Uterus (tissue), 4 donors: ENCODE measurements around the gene PEX5L. TPM values are rescaled to one million over a fixed set of nuclear protein-coding genes. Genes with fewer than 3 reads are reported as not detected.

ENCODE experiments used
- DNase-seq, 2 donors: peaks; one replicate each; pipeline ENCODE4 v3.0.0-alpha.2; 2019 to 2020
- H3K27ac ChIP-seq, 2 donors: fragments of 200-600 bp; sonication (generic); 1 replicate in 1 of 2; 2 replicates in 1 of 2; pipeline ENCODE4 v1.5.1; 2016 to 2018
- H3K27me3 ChIP-seq, 2 donors: fragments of 200-600 bp; sonication (generic); one replicate each; pipeline ENCODE4 v1.5.1; 2018 to 2019; ENCODE audit warnings: control low read depth in 1 of 2
- H3K36me3 ChIP-seq, 2 donors: fragments of 200-600 bp; sonication (generic); one replicate each; pipeline ENCODE4 v1.5.1; 2019; ENCODE audit warnings: control low read depth in 1 of 2
- H3K4me1 ChIP-seq, 2 donors: fragments of 200-600 bp; sonication (generic); one replicate each; pipeline ENCODE4 v1.5.1; 2018 to 2019; ENCODE audit warnings: control low read depth in 1 of 2
- H3K4me3 ChIP-seq, 2 donors: fragments of 200-600 bp; sonication (generic); 1 replicate in 1 of 2; 2 replicates in 1 of 2; pipeline ENCODE4 v1.5.1; 2018 to 2019; ENCODE audit warnings: mild to moderate bottlenecking in 1 of 2
- H3K9me3 ChIP-seq, 2 donors: fragments of 200-600 bp; sonication (generic); one replicate each; pipeline ENCODE4 v1.5.1; 2019; ENCODE audit warnings: control low read depth in 1 of 2
- CTCF ChIP-seq, 4 experiments: fragments of 200-600 bp in 2 of 4; fragments of 450-650 bp in 2 of 4; sonication (generic) in 2 of 4; IDR thresholded peaks; one replicate each; pipeline ENCODE4 v1.5.1; 2016 to 2019; ENCODE audit warnings: antibody characterized with exemption in 4 of 4, mild to moderate bottlenecking in 2 of 4, moderate library complexity in 1 of 4
- POLR2A ChIP-seq, 2 donors: fragments of 450-650 bp; IDR thresholded peaks; one replicate each; pipeline ENCODE4 v1.6.1; 2016; ENCODE audit warnings: antibody characterized with exemption in 2 of 2, mild to moderate bottlenecking in 1 of 2, moderate library complexity in 1 of 2
- intact Hi-C: fragments of 100-400 bp; cut with DNase I; formaldehyde crosslinking; loops from one replicate; pipeline ENCODE4 v1.15.1; 2023; ENCODE audit warnings: low total_unique reads
- total RNA-seq, 4 donors: library from RNA; depleted of rRNA in 3 of 4; stranded (reverse); fragments of >200 nt in 3 of 4; gene quantifications; one replicate each; pipeline versions ENCODE4 v1.1.0 to v1.2.4, GENCODE V29; 2014 to 2023
- donor health status: DM: yes; HTN: yes; CAD: no.

PEX5L gene
- total RNA-seq, 4 donors from 2014 or later, result 0.07 to 0.34 TPM; not detected in 2

GRCh38 chr3:179881791-179882190 is 154.9 kb downstream of the PEX5L start:
- no peaks in the 10 kb centered on the region for H3K9me3 ChIP-seq
- TF ChIP-seq POLR2A (IDR thresholded peaks at IDR 0.05), result no peak
- TF ChIP-seq CTCF (IDR thresholded peaks at IDR 0.05), result no peak

GRCh38 chr3:179880868-179881267 is 155.9 kb downstream of the PEX5L start:
- no peak for DNase-seq
- Histone ChIP-seq H3K4me1 (no peaks in the 10 kb centered on the region), H3K9me3 (no peaks in the 10 kb centered on the region), H3K4me3 (no peak overlapping the region), H3K36me3 (no peaks in the 10 kb centered on the region), H3K27ac (no peak overlapping the region), H3K27me3 (no peaks in the 10 kb centered on the region)
- no peak for TF ChIP-seq POLR2A (IDR thresholded peaks at IDR 0.05)
- TF ChIP-seq CTCF (IDR thresholded peaks at IDR 0.05), result no peak
- intact Hi-C loops, result no loop called here

More at GRCh38 chr3:179881791-179882190, 154.9 kb downstream of the PEX5L start:
- Histone ChIP-seq H3K27ac (no peak overlapping the region), H3K4me3 (no peak overlapping the region), H3K4me1 (no peaks in the 10 kb centered on the region), H3K36me3 (no peaks in the 10 kb centered on the region), H3K27me3 (no peaks in the 10 kb centered on the region)
- no peak for DNase-seq
- intact Hi-C loops, result no loop called here

- no peak for DNase-seq
- no peak overlapping the region for H3K4me3 ChIP-seq
- H3K4me1 ChIP-seq, result no peaks in the 10 kb centered on the region
- no peaks in the 10 kb centered on the region for H3K36me3 ChIP-seq
- intact Hi-C loops, result no loop called here
- TF ChIP-seq POLR2A (IDR thresholded peaks at IDR 0.05) (no peak), CTCF (IDR thresholded peaks at IDR 0.05) (no peak)
- H3K27me3 ChIP-seq, result no peaks in the 10 kb centered on the region
- H3K9me3 ChIP-seq, result no peaks in the 10 kb centered on the region
- no peak overlapping the region for H3K27ac ChIP-seq
These were observed 160.3 kb downstream of the PEX5L start for GRCh38 chr3:179876440-179876839.

- Histone ChIP-seq H3K27ac (no peak overlapping the region), H3K4me1 (no peaks in the 10 kb centered on the region), H3K9me3 (no peaks in the 10 kb centered on the region), H3K4me3 (no peak overlapping the region), H3K27me3 (no peaks in the 10 kb centered on the region), H3K36me3 (no peaks in the 10 kb centered on the region)
- TF ChIP-seq POLR2A (IDR thresholded peaks at IDR 0.05) (no peak), CTCF (IDR thresholded peaks at IDR 0.05) (no peak)
- no peak for DNase-seq
- intact Hi-C loops, result no loop called here
These were observed 163.9 kb downstream of the PEX5L start for GRCh38 chr3:179872842-179873241.

- Histone ChIP-seq H3K4me1 (no peaks in the 10 kb centered on the region), H3K27ac (no peak overlapping the region), H3K9me3 (no peaks in the 10 kb centered on the region), H3K36me3 (no peaks in the 10 kb centered on the region), H3K4me3 (no peak overlapping the region), H3K27me3 (no peaks in the 10 kb centered on the region)
- no peak for DNase-seq
- intact Hi-C loops, result no loop called here
- TF ChIP-seq CTCF (IDR thresholded peaks at IDR 0.05) (no peak), POLR2A (IDR thresholded peaks at IDR 0.05) (no peak)
These were observed 165.0 kb downstream of the PEX5L start for GRCh38 chr3:179871782-179872181.
